Prostate gland (tissue), 2 donors: ENCODE results near the gene LRRC4B. TPM values are rescaled to one million over a fixed set of nuclear protein-coding genes. Genes with fewer than 3 reads are reported as not detected.

Experiments
- DNase-seq: peaks from one replicate; pipeline ENCODE4 v3.0.0-alpha.2; 2019; ENCODE audit warnings: low spot score
- H3K27ac ChIP-seq, 2 donors: fragments of 200-600 bp; sonication (generic); 2 replicates each; pipeline ENCODE4 v1.5.1; 2017 to 2019
- H3K27me3 ChIP-seq: fragments of 200-600 bp; sonication (generic); replicated peaks from 2 replicates; pipeline ENCODE4 v1.5.1; 2019; ENCODE audit not compliant: insufficient read depth
- H3K36me3 ChIP-seq, 2 donors: fragments of 200-600 bp; sonication (generic); 1 replicate in 1 of 2; 2 replicates in 1 of 2; pipeline versions ENCODE4 v1.5.1 to v1.8.1; 2017 to 2019
- H3K4me1 ChIP-seq: fragments of 200-600 bp; sonication (generic); replicated peaks from 2 replicates; pipeline ENCODE4 v1.5.1; 2019
- H3K4me3 ChIP-seq, 2 donors: fragments of 200-600 bp; sonication (generic); 2 replicates each; pipeline ENCODE4 v1.5.1; 2017 to 2019
- H3K9me3 ChIP-seq: fragments of 200-600 bp; sonication (generic); 2 replicates; pipeline ENCODE4 v1.5.1; 2017
- CTCF ChIP-seq, 4 experiments: fragments of 200-600 bp in 2 of 4; fragments of 450-650 bp in 2 of 4; sonication (generic) in 2 of 4; IDR thresholded peaks; 1 replicate in 3 of 4; 2 replicates in 1 of 4; pipeline ENCODE4 v1.5.1; 2016 to 2019; ENCODE audit warnings: antibody characterized with exemption in 4 of 4, mild to moderate bottlenecking in 2 of 4, moderate library complexity in 2 of 4
- POLR2A ChIP-seq: fragments of 450-650 bp; IDR thresholded peaks from one replicate; pipeline ENCODE4 v1.6.1; 2016; ENCODE audit warnings: antibody characterized with exemption, mild to moderate bottlenecking
- POLR2AphosphoS5 ChIP-seq: sonication (generic); formaldehyde crosslinking; IDR thresholded peaks from one replicate; pipeline ENCODE4 v1.6.1; 2017; ENCODE audit warnings: antibody characterized with exemption
- WGBS: methylation state at CpG from one replicate; pipeline ENCODE4 v1.1.5; 2018; 5-methylcytosine and 5-hydroxymethylcytosine counted together
- intact Hi-C: fragments of 100-400 bp; cut with DNase I; formaldehyde crosslinking; loops from one replicate; pipeline ENCODE4 v1.14.2; 2022
- total RNA-seq, 2 donors: library from RNA; depleted of rRNA; stranded (reverse); fragments of >200 nt; gene quantifications; one replicate each; pipeline ENCODE4 v1.1.0, GENCODE V29; 2016

The LRRC4B gene
- total RNA-seq, 2 donors from 2014 or later = 5.6 to 7.9 TPM

- TF ChIP-seq CTCF (IDR thresholded peaks at IDR 0.05) (no peak), POLR2A (no peak), POLR2AphosphoS5 (no peak)
- H3K36me3 ChIP-seq = peaks cover 0 to 16% of the 10 kb centered on the region in 2 donors
- WGBS = 81% methylated on average over 16 of the region's 16 CpGs
Measured at GRCh38 chr19:50482271-50482855, 85.9 kb downstream of the LRRC4B start.

GRCh38 chr19:50481351-50482149, 86.7 kb downstream of the LRRC4B start:
- peaks cover 0 to 16% of the 10 kb centered on the region in 2 donors for H3K36me3 ChIP-seq
- no peak overlapping the region for H3K27ac ChIP-seq
- H3K4me1 ChIP-seq = peaks cover 4% of the 10 kb centered on the region
- intact Hi-C loops = no loop called here
- no peak overlapping the region for H3K4me3 ChIP-seq
- H3K9me3 ChIP-seq = no peaks in the 10 kb centered on the region
- no peaks in the 10 kb centered on the region for H3K27me3 ChIP-seq
- TF ChIP-seq POLR2AphosphoS5 (no peak), CTCF (IDR thresholded peaks at IDR 0.05) (no peak), POLR2A (no peak)
- 89% methylated on average over 27 of the region's 27 CpGs for WGBS
- DNase-seq = no peak

More at GRCh38 chr19:50482271-50482855, 85.9 kb downstream of the LRRC4B start:
- Histone ChIP-seq H3K9me3 (no peaks in the 10 kb centered on the region), H3K4me3 (no peak overlapping the region), H3K27me3 (no peaks in the 10 kb centered on the region), H3K4me1 (peaks cover 2% of the 10 kb centered on the region), H3K27ac (no peak overlapping the region)
- DNase-seq = no peak
- intact Hi-C loops = no loop called here

GRCh38 chr19:50480281-50481111, 87.7 kb downstream of the LRRC4B start:
- peaks cover 4% of the 10 kb centered on the region for H3K4me1 ChIP-seq
- no peaks in the 10 kb centered on the region for H3K9me3 ChIP-seq
- TF ChIP-seq POLR2AphosphoS5 = no peak
- TF ChIP-seq CTCF (IDR thresholded peaks at IDR 0.05) = no peak
- no peak for TF ChIP-seq POLR2A
- WGBS = 84% methylated on average over 36 of the region's 37 CpGs
- no peak for DNase-seq
- no peaks in the 10 kb centered on the region for H3K27me3 ChIP-seq
- H3K27ac ChIP-seq = no peak overlapping the region
- intact Hi-C loops = no loop called here
- H3K36me3 ChIP-seq = peaks cover 0 to 16% of the 10 kb centered on the region in 2 donors
- no peak overlapping the region for H3K4me3 ChIP-seq

- TF ChIP-seq CTCF (IDR thresholded peaks at IDR 0.05) = no peak
- no peak for TF ChIP-seq POLR2A
- TF ChIP-seq POLR2AphosphoS5 = no peak
- intact Hi-C loops = no loop called here
- 91% methylated on average over 11 of the region's 16 CpGs for WGBS
- Histone ChIP-seq H3K27me3 (no peaks in the 10 kb centered on the region), H3K9me3 (no peaks in the 10 kb centered on the region), H3K36me3 (peaks cover 0 to 16% of the 10 kb centered on the region in 2 donors), H3K4me3 (no peak overlapping the region), H3K27ac (no peak overlapping the region), H3K4me1 (peaks cover 4% of the 10 kb centered on the region)
- no peak for DNase-seq
Measured at GRCh38 chr19:50479761-50480251, 88.4 kb downstream of the LRRC4B start.
